K562 (cell line): Measurements from ENCODE around the gene TEX9. TPM values are rescaled to one million over a fixed set of nuclear protein-coding genes. Genes with fewer than 3 reads are reported as not detected.

Experiments
- AFF1 ChIP-seq, 2 experiments: fragments of 450-650 bp; IDR thresholded peaks; 2 replicates each; pipeline ENCODE4 v1.6.1; 2018; ENCODE audit warnings: mild to moderate bottlenecking in 2 of 2, low read depth in 1 of 2; ENCODE audit not compliant: partially characterized antibody in 2 of 2
- FOXK1 ChIP-seq: sonication (generic); formaldehyde crosslinking; IDR thresholded peaks from 2 replicates; pipeline ENCODE4 v1.8.0; 2022; ENCODE audit warnings: missing genetic modification reagents, mild to moderate bottlenecking, borderline replicate concordance
- HNRNPLL ChIP-seq: fragments of 200-400 bp; formaldehyde crosslinking; IDR thresholded peaks from 2 replicates; pipeline ENCODE4 v1.6.1; 2017; ENCODE audit warnings: low read length, low read depth, mild to moderate bottlenecking; ENCODE audit not compliant: poor library complexity, severe bottlenecking
- KLF10 ChIP-seq: fragments of 250-450 bp; sonication (Bioruptor Pico); IDR thresholded peaks from 2 replicates; pipeline ENCODE4 v1.6.1; 2021; ENCODE audit warnings: matching md5 sums
- MAFG ChIP-seq: fragments of 450-650 bp; conservative IDR thresholded peaks from 2 replicates; pipeline ENCODE4 v1.6.1; 2016; ENCODE audit warnings: missing genetic modification characterization, missing compliant biosample characterization
- MAZ ChIP-seq, 2 experiments: fragments of 450-650 bp in 1 of 2; sonication (generic) in 1 of 2; formaldehyde crosslinking; IDR thresholded peaks in 1 of 2; conservative IDR thresholded peaks in 1 of 2; 2 replicates each; pipeline versions ENCODE4 v1.4.0 to v1.5.0; 2020; ENCODE audit warnings: mild to moderate bottlenecking in 1 of 2, missing genetic modification reagents in 1 of 2
- POLR2H ChIP-seq: IDR thresholded peaks from 2 replicates; pipeline ENCODE4 v1.6.1; 2016; ENCODE audit warnings: missing genetic modification characterization, low read depth, mild to moderate bottlenecking, control low read depth, missing compliant biosample characterization, moderate library complexity
- PTTG1 ChIP-seq: fragments of 450-650 bp; IDR thresholded peaks from 2 replicates; pipeline ENCODE4 v1.6.1; 2016; ENCODE audit warnings: low read depth, mild to moderate bottlenecking, missing genetic modification characterization, missing compliant biosample characterization
- SIN3A ChIP-seq, 2 experiments: fragments of 150-350 bp in 1 of 2; IDR thresholded peaks; 2 replicates each; pipeline ENCODE4 v1.6.1; 2011 to 2016; ENCODE audit warnings: borderline replicate concordance in 2 of 2, low read depth in 2 of 2, low read length in 2 of 2, mild to moderate bottlenecking in 2 of 2, moderate library complexity in 2 of 2; ENCODE audit not compliant: control insufficient read depth in 1 of 2
- TAF7 ChIP-seq: fragments of 450-650 bp; IDR thresholded peaks from 2 replicates; pipeline ENCODE4 v1.6.1; 2016; ENCODE audit warnings: missing genetic modification characterization, missing compliant biosample characterization
- TEAD4 ChIP-seq, 2 experiments: sonication (generic) in 1 of 2; formaldehyde crosslinking in 1 of 2; IDR thresholded peaks; 2 replicates each; pipeline versions ENCODE4 v1.6.1 to v1.8.0; 2012 to 2022; ENCODE audit warnings: borderline replicate concordance in 1 of 2, inconsistent platforms in 1 of 2, low read length in 1 of 2, mild to moderate bottlenecking in 1 of 2, missing genetic modification reagents in 1 of 2
- U2AF1 ChIP-seq: fragments of 200-400 bp; formaldehyde crosslinking; optimal IDR thresholded peaks from 2 replicates; pipeline ENCODE3; 2017; ENCODE audit warnings: mild to moderate bottlenecking, low read depth, low read length, moderate library complexity
- ZBED1 ChIP-seq: IDR thresholded peaks from 2 replicates; pipeline ENCODE4 v1.6.1; 2014
- ZBTB1 ChIP-seq: sonication (generic); formaldehyde crosslinking; IDR thresholded peaks from 2 replicates; pipeline ENCODE4 v1.8.1; 2023; ENCODE audit warnings: missing genetic modification reagents, low read depth, mild to moderate bottlenecking, borderline replicate concordance
- ZNF561 ChIP-seq: fragments of 450-650 bp; formaldehyde crosslinking; conservative IDR thresholded peaks from 2 replicates; pipeline ENCODE4 v1.4.0; 2020; ENCODE audit warnings: mild to moderate bottlenecking, moderate library complexity
- ZNF655 ChIP-seq: fragments of 250-450 bp; sonication (Bioruptor Pico); IDR thresholded peaks from 2 replicates; pipeline ENCODE4 v1.5.0; 2021
- polyA plus RNA-seq, 8 experiments: library from polyadenylated mRNA; depleted of rRNA in 4 of 8; stranded (reverse) in 5 of 8; unstranded in 3 of 8; fragments of >200 nt; fragmentation: Nextera tagmentation in 2 of 8; fragmentation: Illumina TruSeq in 1 of 8; extraction: Ambion mirVana in 2 of 8; extraction: Trizol in 1 of 8; gene quantifications; 2 replicates each; pipeline versions ENCODE4 v1.2.1 to v1.2.3, GENCODE V29; 2011 to 2014; ENCODE audit warnings: inconsistent platforms in 1 of 8, missing spikeins in 1 of 8
- total RNA-seq, 7 experiments: library from RNA; depleted of rRNA in 6 of 7; stranded (reverse); fragments of >200 nt in 6 of 7; fragmentation: Illumina TruSeq in 2 of 7; extraction: Trizol in 2 of 7; gene quantifications; 2 replicates each; pipeline versions ENCODE4 v1.2.1 to v1.2.3, GENCODE V29; 2011 to 2021; ENCODE audit warnings: low replicate concordance in 1 of 7
- TF ChIP-seq, protein P1 (sequence below): fragments of 450-650 bp; formaldehyde crosslinking; IDR thresholded peaks from 2 replicates; pipeline ENCODE4 v1.4.0; 2020; ENCODE audit warnings: mild to moderate bottlenecking, mixed read lengths

TEX9 gene
- total and polyA plus RNA-seq, 9 of the 15 experiments (the other 6 are each of a cell fraction or from before 2014, with no cell fraction given), result 0.93 to 3.6 (median 2.4) TPM

DNA sequence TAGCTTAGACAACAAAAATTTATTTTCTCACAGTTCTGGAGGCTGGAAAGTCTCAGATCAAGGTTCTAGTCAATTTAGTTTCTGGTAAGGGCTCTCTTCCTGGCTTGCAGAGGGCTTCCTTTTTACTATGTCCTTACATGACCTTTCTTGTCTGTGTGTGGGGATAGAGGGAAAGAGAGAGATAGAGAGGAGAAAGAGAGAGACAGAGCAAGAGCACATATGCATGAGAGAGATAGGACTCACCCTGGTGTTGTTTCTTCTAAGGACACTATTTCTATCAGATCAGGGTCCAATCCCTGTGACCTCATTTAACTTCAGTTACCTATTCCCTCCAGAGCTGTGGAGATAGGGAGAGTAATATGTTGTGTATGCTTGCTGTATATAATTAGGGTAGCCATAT lies 44.9 kb upstream of the TEX9 start (continued):
- TF ChIP-seq AFF1 (IDR thresholded peaks at IDR 0.05; ENCODE audit: low read depth in 1 of 2, partially characterized antibody in 2 of 2) (no peak), HNRNPLL (no peak), SIN3A (IDR thresholded peaks at IDR 0.05; ENCODE audit: borderline replicate concordance in 2 of 2, control insufficient read depth in 1 of 2, low read depth in 2 of 2, low read length in 2 of 2) (no peak), ZBTB1 (CRISPR knock-in tag) (no peak), PTTG1 (tag) (no peak), ZBED1 (no peak), FOXK1 (CRISPR knock-in tag) (no peak), U2AF1 (no peak), MAZ (CRISPR knock-in tag; conservative IDR thresholded peaks at IDR 0.05 in 1 of 2, IDR thresholded peaks at IDR 0.05 in 1 of 2) (no peak), POLR2H (tag) (no peak), ZNF655 (CRISPR knock-in tag) (no peak), TAF7 (tag) (no peak), TEAD4 (IDR thresholded peaks at IDR 0.05; ENCODE audit: low read length) (no peak), TEAD4 (CRISPR knock-in tag; IDR thresholded peaks at IDR 0.05; ENCODE audit: borderline replicate concordance) (no peak), MAFG (tag) (no peak), ZNF561 (CRISPR knock-in tag) (no peak), KLF10 (CRISPR knock-in tag) (no peak)
- TF ChIP-seq, protein P1, sequence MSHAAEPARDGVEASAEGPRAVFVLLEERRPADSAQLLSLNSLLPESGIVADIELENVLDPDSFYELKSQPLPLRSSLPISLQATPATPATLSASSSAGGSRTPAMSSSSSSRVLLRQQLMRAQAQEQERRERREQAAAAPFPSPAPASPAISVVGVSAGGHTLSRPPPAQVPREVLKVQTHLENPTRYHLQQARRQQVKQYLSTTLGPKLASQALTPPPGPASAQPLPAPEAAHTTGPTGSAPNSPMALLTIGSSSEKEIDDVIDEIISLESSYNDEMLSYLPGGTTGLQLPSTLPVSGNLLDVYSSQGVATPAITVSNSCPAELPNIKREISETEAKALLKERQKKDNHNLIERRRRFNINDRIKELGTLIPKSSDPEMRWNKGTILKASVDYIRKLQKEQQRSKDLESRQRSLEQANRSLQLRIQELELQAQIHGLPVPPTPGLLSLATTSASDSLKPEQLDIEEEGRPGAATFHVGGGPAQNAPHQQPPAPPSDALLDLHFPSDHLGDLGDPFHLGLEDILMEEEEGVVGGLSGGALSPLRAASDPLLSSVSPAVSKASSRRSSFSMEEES, result no peak
